Lung (tissue), 12 donors: ENCODE data around the gene KIF9. TPM values are rescaled to one million over a fixed set of nuclear protein-coding genes. Genes with fewer than 3 reads are reported as not detected.

Experiments
- ATAC-seq: fragments of 200-7000 bp; cut with Tn5 transposase; one replicate; pipeline ENCODE4 v1.9.1; 2020; ENCODE audit warnings: moderate number of reproducible peaks; ENCODE audit not compliant: insufficient read depth, low FRiP score
- DNase-seq, 3 donors: peaks; one replicate each; pipeline ENCODE4 v3.0.0-alpha.2; 2013 to 2017
- H3K27ac ChIP-seq, 2 donors: one replicate each; pipeline ENCODE4 v1.5.1; 2013; ENCODE audit warnings: mild to moderate bottlenecking in 2 of 2, moderate library complexity in 2 of 2, control low read depth in 1 of 2, inconsistent platforms in 1 of 2, low read depth in 1 of 2, low read length in 1 of 2
- H3K27me3 ChIP-seq, 3 donors: one replicate each; pipeline ENCODE4 v1.5.1; 2013; ENCODE audit warnings: low read length in 2 of 3; ENCODE audit not compliant: control insufficient read depth in 3 of 3, insufficient read depth in 3 of 3
- H3K36me3 ChIP-seq, 4 donors: one replicate each; pipeline ENCODE4 v1.5.1; 2013; ENCODE audit warnings: low read length in 4 of 4, mild to moderate bottlenecking in 1 of 4, moderate library complexity in 1 of 4; ENCODE audit not compliant: control insufficient read depth in 4 of 4, insufficient read depth in 4 of 4
- H3K4me1 ChIP-seq, 5 donors: one replicate each; pipeline ENCODE4 v1.5.1; 2013; ENCODE audit warnings: low read length in 5 of 5, mild to moderate bottlenecking in 2 of 5, moderate library complexity in 1 of 5; ENCODE audit not compliant: control insufficient read depth in 5 of 5, insufficient read depth in 5 of 5
- H3K4me3 ChIP-seq: one replicate; pipeline ENCODE4 v1.5.1; 2013; ENCODE audit warnings: mild to moderate bottlenecking, control low read depth, moderate library complexity
- H3K9ac ChIP-seq, 2 donors: one replicate each; pipeline ENCODE4 v1.5.1; 2013; ENCODE audit warnings: low read length in 2 of 2, control low read depth in 1 of 2; ENCODE audit not compliant: insufficient read depth in 1 of 2
- H3K9me3 ChIP-seq, 4 donors: one replicate each; pipeline ENCODE4 v1.5.1; 2013; ENCODE audit warnings: low read length in 3 of 4, mild to moderate bottlenecking in 1 of 4, moderate library complexity in 1 of 4; ENCODE audit not compliant: control insufficient read depth in 4 of 4, insufficient read depth in 3 of 4
- CTCF ChIP-seq: IDR thresholded peaks from 2 replicates; pipeline ENCODE4 v1.5.1; 2012; ENCODE audit warnings: mild to moderate bottlenecking; ENCODE audit errors: control extremely low read depth, extremely low read depth
- WGBS, 2 donors: extraction: QIAGEN DNeasy Blood & Tissue Kit; methylation state at CpG; one replicate each; pipeline ENCODE4 v1.1.7; 2013; 5-methylcytosine and 5-hydroxymethylcytosine counted together
- polyA plus RNA-seq, 2 donors: library from polyadenylated mRNA; stranded (reverse); fragments of 200-250 nt; gene quantifications; one replicate each; pipeline ENCODE4 v1.2.1, GENCODE V29; 2013
- total RNA-seq, 2 donors: library from RNA; depleted of rRNA in 1 of 2; stranded (reverse); fragments of >200 nt in 1 of 2; gene quantifications; one replicate each; pipeline ENCODE4 v1.2.1, GENCODE V29; 2014 to 2021
- donor health status: control.
- donor health status: control.
- donor health status: Bipolar disorder and iron deficiency.
- donor health status: healthy.
- donor health status: DM: yes; HTN: yes; CAD: no.

KIF9 gene
- total and polyA plus RNA-seq, 4 donors, result 13.6 to 18.4 (median 17.9) TPM

- no peak for DNase-seq
- Histone ChIP-seq H3K4me1 (no peaks in the 10 kb centered on the region), H3K36me3 (no peaks in the 10 kb centered on the region), H3K27ac (no peak overlapping the region), H3K4me3 (no peak overlapping the region), H3K9ac (no peak overlapping the region), H3K9me3 (no peaks in the 10 kb centered on the region), H3K27me3 (no peaks in the 10 kb centered on the region)
- TF ChIP-seq CTCF, result no peak
- no peak for ATAC-seq
Observed at GRCh38 chr3:47204875-47205274, 77.7 kb downstream of the KIF9 start.

GRCh38 chr3:47202542-47202941 lies 80.1 kb downstream of the KIF9 start:
- H3K27me3 ChIP-seq, result no peaks in the 10 kb centered on the region
- H3K36me3 ChIP-seq, result no peaks in the 10 kb centered on the region
- no peak overlapping the region for H3K4me3 ChIP-seq
- no peak overlapping the region for H3K27ac ChIP-seq
- 90 to 92% methylated on average over 3 of the region's 3 CpGs for WGBS, 2 donors
- no peaks in the 10 kb centered on the region for H3K9me3 ChIP-seq
- no peaks in the 10 kb centered on the region for H3K4me1 ChIP-seq
- DNase-seq, result no peak
- no peak for ATAC-seq
- no peak overlapping the region for H3K9ac ChIP-seq
- TF ChIP-seq CTCF, result no peak

GRCh38 chr3:47197287-47197686 lies 85.3 kb downstream of the KIF9 start:
- ATAC-seq, result no peak
- Histone ChIP-seq H3K9ac (no peak overlapping the region), H3K9me3 (no peaks in the 10 kb centered on the region), H3K4me1 (no peaks in the 10 kb centered on the region), H3K27me3 (no peaks in the 10 kb centered on the region), H3K4me3 (no peak overlapping the region), H3K27ac (no peak overlapping the region), H3K36me3 (no peaks in the 10 kb centered on the region)
- no peak for DNase-seq
- 81 to 88% methylated on average over 3 of the region's 3 CpGs for WGBS, 2 donors
- no peak for TF ChIP-seq CTCF

GRCh38 chr3:47194994-47195393 lies 87.6 kb downstream of the KIF9 start:
- no peak for ATAC-seq
- no peak for TF ChIP-seq CTCF
- Histone ChIP-seq H3K4me3 (no peak overlapping the region), H3K9ac (no peak overlapping the region), H3K4me1 (no peaks in the 10 kb centered on the region), H3K27me3 (no peaks in the 10 kb centered on the region), H3K9me3 (no peaks in the 10 kb centered on the region), H3K27ac (no peak overlapping the region), H3K36me3 (no peaks in the 10 kb centered on the region)
- no peak for DNase-seq
- 97 to 99% methylated on average over 2 of the region's 2 CpGs for WGBS, 2 donors
